Measurements from ENCODE around the gene PCDHGB4.
A peak's percentile ranks its signal among the peaks of the same experiment; 100 is the strongest.
"Not testable (repeated sequence)": the region's sequence is repeated elsewhere in the genome, so short reads cannot be mapped to it uniquely, and the experiment has no call there.

The PCDHGB4 gene

GRCh38 chr5:141369994-141370848, 17.3 kb upstream of the PCDHGB4 start, which contains the start of gene PCDHGB3:
PCDHGB3 (plus strand) TSS chr5:141370242; CDS start chr5:141370395, 153 bp downstream.
- peak; percentile 34 to 51 (median 39) for DNase-seq

GRCh38 chr5:141371572-141372475, 15.7 kb upstream of the PCDHGB4 start:
- DNase-seq: no peak

DNA sequence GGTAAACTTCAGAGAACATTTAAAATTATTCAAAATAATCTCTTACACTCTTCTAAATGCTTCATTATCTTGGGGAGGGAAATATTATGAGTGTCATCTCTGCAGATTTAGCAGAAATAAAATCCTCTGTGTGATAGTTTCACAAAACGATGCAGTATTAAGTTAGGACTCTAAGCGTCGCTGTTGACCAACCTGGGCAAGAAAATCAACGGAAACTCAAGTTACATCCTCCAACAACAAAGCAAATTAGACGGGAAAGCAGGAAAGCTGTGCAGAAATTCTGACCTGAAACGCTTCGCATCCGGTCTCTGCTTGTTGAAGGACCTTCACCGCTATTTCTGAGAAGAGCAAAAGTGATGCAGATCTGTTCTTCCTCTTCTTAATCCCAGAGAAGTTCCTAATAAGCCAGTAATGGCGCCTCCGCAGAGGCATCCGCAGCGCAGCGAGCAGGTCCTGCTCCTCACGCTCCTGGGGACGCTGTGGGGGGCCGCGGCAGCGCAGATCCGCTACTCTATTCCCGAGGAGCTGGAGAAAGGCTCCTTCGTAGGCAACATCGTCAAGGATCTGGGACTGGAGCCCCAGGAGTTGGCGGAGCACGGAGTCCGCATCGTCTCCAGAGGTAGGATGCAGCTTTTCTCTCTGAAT, 13.7 kb upstream of the PCDHGB4 start, which contains the start of gene PCDHGA6:
TSS of gene PCDHGA6 (plus strand) at position 219 of the 645 bp plus-strand sequence. CDS start at position 412, 193 bp downstream.
- DNase-seq: no peak

- DNase-seq: no peak
These were observed 12.9 kb upstream of the PCDHGB4 start for GRCh38 chr5:141374627-141375026.

- not testable (repeated sequence) for DNase-seq
These were observed 11.9 kb upstream of the PCDHGB4 start for GRCh38 chr5:141375444-141376155.

DNA sequence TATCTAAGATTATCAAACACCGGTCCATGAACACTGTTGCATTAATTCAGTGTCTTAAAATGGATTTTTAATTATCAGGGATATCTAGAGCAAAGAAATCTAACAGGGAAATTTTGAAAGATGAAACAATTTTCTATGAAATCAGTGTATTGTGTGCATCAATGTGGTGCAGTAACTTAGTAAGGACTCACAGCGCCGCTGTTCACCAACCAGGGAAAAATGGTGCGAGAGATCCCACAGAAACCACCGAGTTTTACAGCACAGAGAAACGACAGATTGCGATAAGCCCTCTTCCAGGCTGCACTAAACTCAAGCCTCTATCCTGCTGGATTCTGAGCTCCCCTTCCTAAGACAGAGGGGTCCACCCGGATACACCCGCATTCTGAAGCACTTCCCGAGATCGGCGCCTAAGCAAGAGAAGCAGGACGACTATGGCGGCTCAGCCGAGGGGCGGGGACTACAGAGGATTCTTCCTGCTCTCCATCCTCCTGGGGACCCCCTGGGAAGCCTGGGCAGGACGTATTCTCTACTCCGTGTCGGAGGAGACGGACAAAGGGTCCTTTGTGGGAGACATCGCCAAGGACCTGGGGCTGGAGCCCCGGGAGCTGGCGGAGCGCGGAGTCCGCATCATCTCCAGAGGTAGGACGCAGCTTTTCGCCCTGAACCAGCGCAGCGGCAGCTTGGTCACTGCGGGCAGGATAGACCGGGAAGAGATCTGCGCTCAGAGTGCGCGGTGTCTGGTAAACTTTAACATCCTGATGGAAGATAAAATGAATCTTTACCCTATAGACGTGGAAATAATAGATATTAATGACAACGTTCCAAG, 4.8 kb upstream of the PCDHGB4 start, which contains the start of gene PCDHGA7:
TSS of gene PCDHGA7 (plus strand) at position 274 of the 826 bp plus-strand sequence. CDS start at position 432, 158 bp downstream.
- DNase-seq: peak in 1 of 3 donors; percentile 7

- DNase-seq: no peak
These were observed 4.2 kb upstream of the PCDHGB4 start for GRCh38 chr5:141383345-141383744.

- DNase-seq: no peak
These were observed 2.8 kb upstream of the PCDHGB4 start for GRCh38 chr5:141384471-141385267.

- no peak for DNase-seq
These were observed 1.2 kb downstream of the PCDHGB4 start for GRCh38 chr5:141388661-141389060.

- no peak for DNase-seq
These were observed 1.9 kb downstream of the PCDHGB4 start for GRCh38 chr5:141389153-141390042.

GRCh38 chr5:141392429-141393198, 5.1 kb downstream of the PCDHGB4 start, which contains the start of gene PCDHGA8:
PCDHGA8 (plus strand) TSS chr5:141392633; CDS start chr5:141392814, 181 bp downstream.
- DNase-seq: no peak

GRCh38 chr5:141393267-141393666, 5.8 kb downstream of the PCDHGB4 start:
- no peak for DNase-seq

DNA sequence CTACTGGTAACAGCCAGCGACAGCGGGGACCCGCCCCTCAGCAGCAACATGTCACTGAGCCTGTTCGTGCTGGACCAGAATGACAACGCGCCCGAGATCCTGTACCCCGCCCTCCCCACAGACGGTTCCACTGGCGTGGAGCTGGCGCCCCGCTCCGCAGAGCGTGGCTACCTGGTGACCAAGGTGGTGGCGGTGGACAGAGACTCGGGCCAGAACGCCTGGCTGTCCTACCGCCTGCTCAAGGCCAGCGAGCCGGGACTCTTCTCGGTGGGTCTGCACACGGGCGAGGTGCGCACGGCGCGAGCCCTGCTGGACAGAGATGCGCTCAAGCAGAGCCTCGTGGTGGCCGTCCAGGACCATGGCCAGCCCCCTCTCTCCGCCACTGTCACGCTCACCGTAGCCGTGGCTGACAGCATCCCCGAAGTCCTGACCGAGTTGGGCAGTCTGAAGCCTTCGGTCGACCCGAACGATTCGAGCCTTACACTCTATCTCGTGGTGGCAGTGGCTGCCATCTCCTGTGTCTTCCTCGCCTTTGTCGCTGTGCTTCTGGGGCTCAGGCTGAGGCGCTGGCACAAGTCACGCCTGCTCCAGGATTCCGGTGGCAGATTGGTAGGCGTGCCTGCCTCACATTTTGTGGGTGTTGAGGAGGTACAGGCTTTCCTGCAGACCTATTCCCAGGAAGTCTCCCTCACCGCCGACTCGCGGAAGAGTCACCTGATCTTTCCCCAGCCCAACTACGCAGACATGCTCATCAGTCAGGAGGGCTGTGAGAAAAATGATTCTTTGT, 7.1 kb downstream of the PCDHGB4 start:
- not testable (repeated sequence) for DNase-seq

DNA sequence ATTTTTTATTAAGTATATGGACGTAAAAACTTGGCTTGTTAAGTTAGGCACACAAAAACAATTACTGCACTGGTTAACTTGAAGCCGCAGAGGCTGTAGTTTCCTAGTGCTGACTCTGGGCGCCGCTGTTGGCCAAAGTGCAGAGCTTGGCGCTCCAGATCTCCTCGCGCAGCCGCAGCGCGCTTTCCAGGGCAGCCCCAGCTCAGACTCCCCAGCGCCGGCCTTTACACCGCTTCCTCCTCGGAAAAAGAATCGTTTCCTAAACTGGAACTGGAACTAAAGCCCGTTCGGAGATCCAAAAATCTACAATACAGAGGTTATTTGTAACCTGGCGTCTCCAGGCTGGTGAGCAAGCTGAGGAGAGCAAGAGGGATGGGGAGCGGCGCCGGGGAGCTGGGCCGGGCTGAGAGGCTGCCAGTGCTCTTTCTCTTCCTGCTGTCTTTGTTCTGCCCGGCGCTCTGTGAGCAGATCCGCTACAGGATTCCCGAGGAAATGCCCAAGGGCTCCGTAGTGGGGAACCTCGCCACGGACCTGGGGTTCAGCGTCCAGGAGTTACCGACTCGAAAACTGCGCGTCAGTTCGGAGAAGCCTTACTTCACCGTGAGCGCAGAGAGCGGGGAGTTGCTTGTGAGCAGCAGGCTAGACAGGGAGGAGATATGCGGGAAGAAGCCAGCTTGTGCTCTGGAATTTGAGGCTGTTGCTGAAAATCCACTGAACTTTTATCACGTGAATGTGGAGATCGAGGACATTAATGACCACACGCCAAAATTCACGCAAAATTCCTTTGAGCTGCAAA, 10.5 kb downstream of the PCDHGB4 start, which contains the start of gene PCDHGB5:
TSS of gene PCDHGB5 (plus strand) at position 192 of the 796 bp plus-strand sequence. CDS start at position 373, 181 bp downstream.
- DNase-seq: peak; percentile 53 to 75 (median 72)

DNA sequence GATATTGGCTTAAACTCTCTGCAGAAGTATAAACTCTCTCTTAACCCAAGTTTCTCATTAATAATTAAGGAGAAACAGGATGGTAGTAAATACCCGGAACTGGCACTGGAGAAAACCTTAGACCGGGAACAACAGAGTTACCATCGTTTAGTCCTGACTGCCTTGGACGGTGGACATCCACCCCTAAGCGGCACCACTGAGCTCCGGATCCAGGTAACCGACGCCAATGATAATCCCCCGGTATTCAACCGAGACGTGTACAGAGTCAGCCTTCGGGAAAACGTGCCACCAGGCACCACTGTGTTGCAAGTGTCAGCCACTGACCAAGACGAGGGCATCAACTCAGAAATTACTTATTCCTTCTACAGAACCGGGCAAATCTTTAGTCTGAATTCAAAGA, 11.1 kb downstream of the PCDHGB4 start:
- no peak for DNase-seq

GRCh38 chr5:141399555-141400258, 12.2 kb downstream of the PCDHGB4 start:
- no peak for DNase-seq

Data from suppressor macrophage treated with lipopolysaccharide for 1 hour (primary cell).